Gastroesophageal sphincter (tissue), 3 donors: Measurements from ENCODE around the gene PLXNB1.

ENCODE experiments used
- CTCF ChIP-seq, 4 experiments: fragments of 200-600 bp in 2 of 4; fragments of 450-650 bp in 2 of 4; sonication (generic) in 1 of 4; IDR thresholded peaks; one replicate each; pipeline ENCODE4 v1.5.1; 2017 to 2019; ENCODE audit warnings: antibody characterized with exemption in 4 of 4, mild to moderate bottlenecking in 2 of 4, moderate library complexity in 2 of 4
- EP300 ChIP-seq: sonication (generic); formaldehyde crosslinking; IDR thresholded peaks from one replicate; pipeline ENCODE4 v1.6.1; 2017; ENCODE audit warnings: antibody characterized with exemption, mild to moderate bottlenecking

- TF ChIP-seq EP300 (no peak), CTCF (IDR thresholded peaks at IDR 0.05) (no peak)
These were observed 35.3 kb upstream of the PLXNB1 start for GRCh38 chr3:48465237-48465530.
